ENCODE results near the gene COL16A1. TPM values are rescaled to one million over a fixed set of nuclear protein-coding genes. Genes with fewer than 3 reads are reported as not detected.
A peak's percentile ranks its signal among the peaks of the same experiment; 100 is the strongest.

COL16A1 gene
- total RNA-seq, 2 experiments from 2014 or later, result 0.34 TPM; not detected in 1

- DNase-seq (peak; percentile 100), ATAC-seq (peak; percentile 93)
- Mint-ChIP-seq H3K4me1 (ENCODE audit: low read depth) (peaks cover 16% of the 10 kb centered on the region), H3K36me3 (ENCODE audit: low read depth) (no peaks in the 10 kb centered on the region), H3K27ac (peak within 1 kb of the TSS; percentile 100), H3K9me3 (no peaks in the 10 kb centered on the region), H3K4me3 (peak within 1 kb of the TSS; percentile 99), H3K27me3 (no peaks in the 10 kb centered on the region)
- no peak for TF ChIP-seq CTCF (IDR thresholded peaks at IDR 0.05)
- ChIA-PET CTCF (interaction anchor here (0.7 to 3.2 kb wide), 9 partner anchors 11 to 146 kb away, joined by 3 to 20 read pairs (median 4); no protein-coding TSS in a partner anchor), POLR2A (interaction anchor here (0.6 to 2.5 kb wide), 7 partner anchors 9 to 1371 kb away, joined by 3 to 11 read pairs (median 3); no protein-coding TSS in a partner anchor)
- intact Hi-C loops (cut with micrococcal nuclease), result no loop called here
Observed at GRCh38 chr1:31644560-31645273, 59.1 kb downstream of the COL16A1 start, which contains the start of gene PEF1. Gene PEF1 (minus strand): TSS chr1:31644876. CDS start chr1:31644864, 12 bp downstream.

- ATAC-seq (no peak), DNase-seq (no peak)
- Mint-ChIP-seq H3K4me3 (peak overlapping the region; percentile 99), H3K27ac (peak overlapping the region; percentile 100), H3K27me3 (no peaks in the 10 kb centered on the region), H3K36me3 (ENCODE audit: low read depth) (no peaks in the 10 kb centered on the region), H3K9me3 (no peaks in the 10 kb centered on the region), H3K4me1 (ENCODE audit: low read depth) (peaks cover 16% of the 10 kb centered on the region)
- CTCF ChIA-PET, result interaction anchor here (1.2 to 3.2 kb wide), 4 partner anchors 11 to 145 kb away, joined by 3 to 20 read pairs (median 6); no protein-coding TSS in a partner anchor
- intact Hi-C loops (cut with micrococcal nuclease), result no loop called here
- TF ChIP-seq CTCF (IDR thresholded peaks at IDR 0.05), result no peak
- POLR2A ChIA-PET, result interaction anchor here (0.6 to 2.5 kb wide), 4 partner anchors 9 to 58 kb away, joined by 3 to 11 read pairs (median 3); no protein-coding TSS in a partner anchor
Observed at GRCh38 chr1:31643976-31644559, 59.7 kb downstream of the COL16A1 start.

- ATAC-seq, result no peak
- no peaks in the 10 kb centered on the region for H3K36me3 Mint-ChIP-seq (ENCODE audit: low read depth)
- H3K4me1 Mint-ChIP-seq (ENCODE audit: low read depth), result peaks cover 18% of the 10 kb centered on the region
- H3K27ac Mint-ChIP-seq, result no peak overlapping the region
- intact Hi-C loops (cut with micrococcal nuclease), result no loop called here
- ChIA-PET POLR2A (interaction anchor here (0.7 to 2.5 kb wide), 7 partner anchors 8 to 108 kb away, joined by 3 to 11 read pairs (median 3); no protein-coding TSS in a partner anchor), CTCF (interaction anchor here (0.6 to 3.2 kb wide), 4 partner anchors 9 to 146 kb away, joined by 3 to 20 read pairs (median 6); no protein-coding TSS in a partner anchor)
- H3K9me3 Mint-ChIP-seq, result no peaks in the 10 kb centered on the region
- no peaks in the 10 kb centered on the region for H3K27me3 Mint-ChIP-seq
- no peak for TF ChIP-seq CTCF (IDR thresholded peaks at IDR 0.05)
- no peak overlapping the region for H3K4me3 Mint-ChIP-seq
- DNase-seq, result no peak
Observed at GRCh38 chr1:31642897-31643296, 60.9 kb downstream of the COL16A1 start.

- POLR2A ChIA-PET, result interaction anchor here (0.8 to 1.4 kb wide), 5 partner anchors 9 to 109 kb away, joined by 3 to 4 read pairs (median 3); no protein-coding TSS in a partner anchor
- H3K27ac Mint-ChIP-seq, result no peak overlapping the region
- DNase-seq, result no peak
- no peak for ATAC-seq
- TF ChIP-seq CTCF (IDR thresholded peaks at IDR 0.05), result no peak
- H3K36me3 Mint-ChIP-seq (ENCODE audit: low read depth), result no peaks in the 10 kb centered on the region
- CTCF ChIA-PET, result interaction anchor here (0.8 to 3.2 kb wide), 5 partner anchors 9 to 146 kb away, joined by 3 to 20 read pairs (median 4); no protein-coding TSS in a partner anchor
- H3K9me3 Mint-ChIP-seq, result no peaks in the 10 kb centered on the region
- no peak overlapping the region for H3K4me3 Mint-ChIP-seq
- intact Hi-C loops (cut with micrococcal nuclease), result no loop called here
- H3K4me1 Mint-ChIP-seq (ENCODE audit: low read depth), result peaks cover 22% of the 10 kb centered on the region
- no peaks in the 10 kb centered on the region for H3K27me3 Mint-ChIP-seq
Observed at GRCh38 chr1:31642366-31642765, 61.5 kb downstream of the COL16A1 start.

Data from activated CD8-positive, alpha-beta T cell treated with anti-CD3 and anti-CD28 coated beads for 36 hours (primary cell).